Sigmoid colon (tissue), 7 donors: ENCODE measurements around the gene ALKBH7. TPM values are rescaled to one million over a fixed set of nuclear protein-coding genes. Genes with fewer than 3 reads are reported as not detected.

Source experiments
- DNase-seq: peaks from one replicate; pipeline ENCODE4 v3.0.0-alpha.2; 2019
- H3K27ac ChIP-seq, 4 donors: fragments of 200-600 bp; sonication (generic); one replicate each; pipeline ENCODE4 v1.5.1; 2016 to 2019; ENCODE audit warnings: mild to moderate bottlenecking in 1 of 4
- H3K27me3 ChIP-seq, 3 donors: fragments of 200-600 bp; sonication (generic); one replicate each; pipeline ENCODE4 v1.5.1; 2019; ENCODE audit warnings: mild to moderate bottlenecking in 1 of 3
- H3K36me3 ChIP-seq, 4 donors: fragments of 200-600 bp; sonication (generic); one replicate each; pipeline ENCODE4 v1.5.1; 2016 to 2019
- H3K4me1 ChIP-seq, 4 donors: fragments of 200-600 bp; sonication (generic); one replicate each; pipeline ENCODE4 v1.5.1; 2017 to 2019
- H3K4me3 ChIP-seq, 4 donors: fragments of 200-600 bp; sonication (generic); one replicate each; pipeline ENCODE4 v1.5.1; 2017 to 2019; ENCODE audit warnings: mild to moderate bottlenecking in 2 of 4, moderate library complexity in 1 of 4
- H3K9me3 ChIP-seq, 4 donors: fragments of 200-600 bp in 3 of 4; sonication (generic) in 3 of 4; one replicate each; pipeline versions ENCODE4 v1.5.1 to v1.6.1; 2013 to 2019
- CTCF ChIP-seq, 4 experiments: fragments of 450-650 bp in 3 of 4; fragments of 200-600 bp in 1 of 4; IDR thresholded peaks; one replicate each; pipeline ENCODE4 v1.5.1; 2016 to 2019; ENCODE audit warnings: antibody characterized with exemption in 4 of 4, mild to moderate bottlenecking in 3 of 4, moderate library complexity in 2 of 4
- EP300 ChIP-seq, 4 donors: sonication (generic); formaldehyde crosslinking; IDR thresholded peaks; one replicate each; pipeline ENCODE4 v1.6.1; 2017; ENCODE audit warnings: antibody characterized with exemption in 4 of 4
- POLR2A ChIP-seq, 2 donors: fragments of 450-650 bp; IDR thresholded peaks; one replicate each; pipeline ENCODE4 v1.6.1; 2016; ENCODE audit warnings: antibody characterized with exemption in 2 of 2, mild to moderate bottlenecking in 2 of 2, moderate library complexity in 2 of 2
- POLR2AphosphoS5 ChIP-seq, 4 donors: sonication (generic); formaldehyde crosslinking; IDR thresholded peaks; one replicate each; pipeline ENCODE4 v1.6.1; 2017; ENCODE audit warnings: antibody characterized with exemption in 4 of 4
- WGBS, 2 donors: extraction: QIAGEN DNeasy Blood & Tissue Kit; methylation state at CpG; one replicate each; pipeline ENCODE4 v1.1.7; 2013; 5-methylcytosine and 5-hydroxymethylcytosine counted together
- intact Hi-C: fragments of 100-400 bp; cut with DNase I; formaldehyde crosslinking; loops from one replicate; pipeline ENCODE4 v1.15.1; 2023
- polyA plus RNA-seq, 3 donors: library from polyadenylated mRNA; stranded (reverse); fragments of 200-250 nt; gene quantifications; one replicate each; pipeline ENCODE4 v1.2.3, GENCODE V29; 2013
- total RNA-seq, 4 donors: library from RNA; depleted of rRNA; stranded (reverse); fragments of >200 nt; gene quantifications; one replicate each; pipeline ENCODE4 v1.1.0, GENCODE V29; 2016
- donor health status: healthy with polysubstance abuse.
- donor health status: Bipolar disorder and iron deficiency.
- donor health status: healthy.

Gene ALKBH7
- total RNA-seq, result 100 to 1,000 TPM in 1 of 4 donors, 10 to 100 TPM in 3; 65.8 to 146 (median 78.5) TPM
- 100 to 1,000 TPM in 2 of 3 donors, 10 to 100 TPM in 1; 79.5 to 183 (median 175) TPM for polyA plus RNA-seq

- WGBS, 2 donors, result 0 to 1% methylated on average over 47 of the region's 47 CpGs
These were observed at the start of gene ALKBH7 for GRCh38 chr19:6372594-6373095. Gene ALKBH7, plus strand, starts transcription at chr19:6372794. Its CDS starts 27 bp downstream, at chr19:6372821.

GRCh38 chr19:6324757-6325156, 47.8 kb upstream of the ALKBH7 start:
- H3K27me3 ChIP-seq, result peaks cover 0 to 26% (median 4%) of the 10 kb centered on the region in 3 donors
- no peaks in the 10 kb centered on the region for H3K9me3 ChIP-seq
- intact Hi-C loops, result no loop called here
- no peaks in the 10 kb centered on the region for H3K36me3 ChIP-seq
- no peaks in the 10 kb centered on the region for H3K4me1 ChIP-seq
- WGBS, 2 donors, result 47 to 65% methylated on average over 4 of the region's 4 CpGs
- no peak overlapping the region for H3K27ac ChIP-seq
- H3K4me3 ChIP-seq, result no peak overlapping the region
- no peak for DNase-seq
- TF ChIP-seq POLR2A (IDR thresholded peaks at IDR 0.05) (no peak), CTCF (IDR thresholded peaks at IDR 0.05) (no peak), EP300 (IDR thresholded peaks at IDR 0.05) (no peak), POLR2AphosphoS5 (IDR thresholded peaks at IDR 0.05) (no peak)

More at GRCh38 chr19:6372594-6373095, at the start of gene ALKBH7:
- TF ChIP-seq POLR2AphosphoS5 (IDR thresholded peaks at IDR 0.05) (peak; percentile 47 to 84 (median 72)), CTCF (IDR thresholded peaks at IDR 0.05) (no peak), EP300 (IDR thresholded peaks at IDR 0.05) (no peak), POLR2A (IDR thresholded peaks at IDR 0.05) (peak; percentile 51 to 58)
- peaks cover 0 to 35% (median 14%) of the 10 kb centered on the region in 4 donors for H3K36me3 ChIP-seq
- H3K4me3 ChIP-seq, result peak within 1 kb of the TSS; percentile 62 to 98 (median 88)
- H3K4me1 ChIP-seq, result peaks cover 4 to 24% (median 12%) of the 10 kb centered on the region in 4 donors
- H3K27me3 ChIP-seq, result no peaks in the 10 kb centered on the region
- H3K9me3 ChIP-seq, result no peaks in the 10 kb centered on the region
- H3K27ac ChIP-seq, result peak within 1 kb of the TSS; percentile 95 to 100 (median 100)
- peak; percentile 100 for DNase-seq
- intact Hi-C loops, result loop anchor here (2.0 to 10.0 kb wide), 3 partner anchors 20 to 692 kb away; partner anchors contain the start of genes GTF2F1 and ZNF557

GRCh38 chr19:6325614-6326013, 47.0 kb upstream of the ALKBH7 start:
- H3K4me3 ChIP-seq, result no peak overlapping the region
- H3K27ac ChIP-seq, result no peak overlapping the region
- H3K9me3 ChIP-seq, result no peaks in the 10 kb centered on the region
- intact Hi-C loops, result no loop called here
- H3K4me1 ChIP-seq, result no peaks in the 10 kb centered on the region
- no peak for DNase-seq
- no peaks in the 10 kb centered on the region for H3K36me3 ChIP-seq
- WGBS, 2 donors, result 47 to 77% methylated on average over 4 of the region's 4 CpGs
- peaks cover 0 to 26% (median 4%) of the 10 kb centered on the region in 3 donors for H3K27me3 ChIP-seq
- TF ChIP-seq POLR2AphosphoS5 (IDR thresholded peaks at IDR 0.05), result no peak
- TF ChIP-seq CTCF (IDR thresholded peaks at IDR 0.05), result no peak
- no peak for TF ChIP-seq EP300 (IDR thresholded peaks at IDR 0.05)
- TF ChIP-seq POLR2A (IDR thresholded peaks at IDR 0.05), result no peak

- intact Hi-C loops, result no loop called here
- TF ChIP-seq EP300 (IDR thresholded peaks at IDR 0.05) (no peak), CTCF (IDR thresholded peaks at IDR 0.05) (no peak), POLR2A (IDR thresholded peaks at IDR 0.05) (no peak), POLR2AphosphoS5 (IDR thresholded peaks at IDR 0.05) (no peak)
- H3K27me3 ChIP-seq, result peaks cover 0 to 14% (median 2%) of the 10 kb centered on the region in 3 donors
- no peaks in the 10 kb centered on the region for H3K4me1 ChIP-seq
- no peaks in the 10 kb centered on the region for H3K36me3 ChIP-seq
- H3K9me3 ChIP-seq, result no peaks in the 10 kb centered on the region
- no peak overlapping the region for H3K27ac ChIP-seq
- WGBS, 2 donors, result 84 to 88% methylated on average over 5 of the region's 5 CpGs
- no peak overlapping the region for H3K4me3 ChIP-seq
- DNase-seq, result no peak
These were observed 45.8 kb upstream of the ALKBH7 start for GRCh38 chr19:6326815-6327214.
